Liver (tissue), 3 donors: ENCODE measurements around the gene STX1A.

Experiments used
- ATF3 ChIP-seq: IDR thresholded peaks from 2 replicates; pipeline ENCODE4 v1.6.1; 2016; ENCODE audit warnings: antibody characterized with exemption
- CTCF ChIP-seq: fragments of 150-350 bp; IDR thresholded peaks from 2 replicates; pipeline ENCODE4 v1.5.1; 2017; ENCODE audit warnings: improper control_type of control experiment, low read depth, low read length; ENCODE audit not compliant: missing input control
- EGR1 ChIP-seq, 2 donors: IDR thresholded peaks; 2 replicates each; pipeline ENCODE4 v1.6.1; 2016 to 2018; ENCODE audit warnings: antibody characterized with exemption in 2 of 2, low read depth in 2 of 2
- GABPA ChIP-seq, 2 donors: IDR thresholded peaks in 1 of 2; conservative IDR thresholded peaks in 1 of 2; 2 replicates each; pipeline ENCODE4 v1.6.1; 2016; ENCODE audit warnings: antibody characterized with exemption in 2 of 2, mild to moderate bottlenecking in 1 of 2, moderate library complexity in 1 of 2
- JUND ChIP-seq, 2 donors: IDR thresholded peaks; 2 replicates each; pipeline ENCODE4 v1.6.1; 2016; ENCODE audit warnings: antibody characterized with exemption in 2 of 2
- RAD21 ChIP-seq, 2 donors: IDR thresholded peaks; 2 replicates each; pipeline ENCODE4 v1.6.1; 2016; ENCODE audit warnings: antibody characterized with exemption in 2 of 2, mild to moderate bottlenecking in 2 of 2
- REST ChIP-seq: IDR thresholded peaks from 2 replicates; pipeline ENCODE4 v1.6.1; 2016; ENCODE audit warnings: antibody characterized with exemption, mild to moderate bottlenecking
- SP1 ChIP-seq: IDR thresholded peaks from 2 replicates; pipeline ENCODE4 v1.6.1; 2018; ENCODE audit warnings: antibody characterized with exemption, mild to moderate bottlenecking
- YY1 ChIP-seq: IDR thresholded peaks from 2 replicates; pipeline ENCODE4 v1.6.1; 2016; ENCODE audit warnings: antibody characterized with exemption, mild to moderate bottlenecking
- donor health status: healthy.
- donor health status: healthy.

- TF ChIP-seq CTCF, result no peak
- TF ChIP-seq GABPA (IDR thresholded peaks at IDR 0.05 in 1 of 2, conservative IDR thresholded peaks at IDR 0.05 in 1 of 2), result no peak
- TF ChIP-seq REST, result no peak
- TF ChIP-seq SP1, result no peak
- TF ChIP-seq JUND (IDR thresholded peaks at IDR 0.05), result no peak
- TF ChIP-seq RAD21 (IDR thresholded peaks at IDR 0.05), result no peak
- no peak for TF ChIP-seq YY1
- TF ChIP-seq ATF3, result no peak
- no peak for TF ChIP-seq EGR1 (IDR thresholded peaks at IDR 0.05; ENCODE audit: low read depth in 2 of 2)
Observed at GRCh38 chr7:73741600-73741999, 22.1 kb upstream of the STX1A start.
